ENCODE data around the gene EGR2. TPM values are rescaled to one million over a fixed set of nuclear protein-coding genes. Genes with fewer than 3 reads are reported as not detected.

EGR2 gene
- total RNA-seq, 1 donor from 2014 or later = 1.1 TPM

DNA sequence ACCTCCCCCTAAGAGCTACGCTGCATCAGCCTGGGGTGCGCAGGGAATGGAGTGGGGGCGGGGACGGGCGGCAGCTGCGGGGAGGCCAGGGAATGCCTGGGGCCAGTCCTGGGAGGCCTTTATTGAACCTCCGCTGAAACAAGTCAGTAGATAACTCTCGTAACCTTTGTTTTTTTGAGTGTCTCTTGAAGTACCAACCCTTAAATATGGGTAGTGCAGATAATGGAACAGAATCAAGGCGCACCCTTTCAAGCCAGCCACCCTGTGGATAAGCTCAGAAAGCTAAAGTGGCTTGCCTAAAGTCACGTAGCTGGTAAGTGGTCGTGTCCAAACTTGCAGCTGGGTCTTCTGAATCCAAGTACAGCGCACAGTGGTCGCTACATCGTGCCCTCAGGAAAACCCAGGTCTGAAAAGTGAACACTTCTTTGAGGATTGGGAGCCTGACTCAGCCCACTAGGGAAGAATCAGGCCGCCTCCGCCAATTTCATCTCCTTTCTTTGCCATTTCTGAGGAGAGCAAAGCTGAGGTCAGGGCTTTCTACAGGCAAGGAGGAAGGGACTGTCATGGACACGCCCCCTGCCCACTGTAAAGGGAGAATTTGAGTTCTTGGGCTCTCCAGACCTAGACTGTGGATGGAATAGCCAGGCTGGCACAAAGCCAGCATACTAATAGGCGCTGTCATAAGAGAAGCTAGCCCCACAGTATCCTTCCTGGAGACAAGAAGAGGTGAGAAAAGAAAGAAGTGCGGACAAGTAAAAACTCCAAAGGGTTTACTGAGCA lies 3.2 kb upstream of the EGR2 start:
- TF ChIP-seq, protein P1, sequence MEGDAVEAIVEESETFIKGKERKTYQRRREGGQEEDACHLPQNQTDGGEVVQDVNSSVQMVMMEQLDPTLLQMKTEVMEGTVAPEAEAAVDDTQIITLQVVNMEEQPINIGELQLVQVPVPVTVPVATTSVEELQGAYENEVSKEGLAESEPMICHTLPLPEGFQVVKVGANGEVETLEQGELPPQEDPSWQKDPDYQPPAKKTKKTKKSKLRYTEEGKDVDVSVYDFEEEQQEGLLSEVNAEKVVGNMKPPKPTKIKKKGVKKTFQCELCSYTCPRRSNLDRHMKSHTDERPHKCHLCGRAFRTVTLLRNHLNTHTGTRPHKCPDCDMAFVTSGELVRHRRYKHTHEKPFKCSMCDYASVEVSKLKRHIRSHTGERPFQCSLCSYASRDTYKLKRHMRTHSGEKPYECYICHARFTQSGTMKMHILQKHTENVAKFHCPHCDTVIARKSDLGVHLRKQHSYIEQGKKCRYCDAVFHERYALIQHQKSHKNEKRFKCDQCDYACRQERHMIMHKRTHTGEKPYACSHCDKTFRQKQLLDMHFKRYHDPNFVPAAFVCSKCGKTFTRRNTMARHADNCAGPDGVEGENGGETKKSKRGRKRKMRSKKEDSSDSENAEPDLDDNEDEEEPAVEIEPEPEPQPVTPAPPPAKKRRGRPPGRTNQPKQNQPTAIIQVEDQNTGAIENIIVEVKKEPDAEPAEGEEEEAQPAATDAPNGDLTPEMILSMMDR (IDR thresholded peaks at IDR 0.05; ENCODE audit: unreplicated experiment) = no peak
- no peak overlapping the region for H3K4me3 Mint-ChIP-seq (ENCODE audit: low read depth)
- peaks cover 69% of the 10 kb centered on the region for H3K27me3 Mint-ChIP-seq
- no peaks in the 10 kb centered on the region for H3K9me3 Mint-ChIP-seq (ENCODE audit: low read depth)
- H3K4me1 Mint-ChIP-seq (ENCODE audit: low read depth) = peaks cover 19% of the 10 kb centered on the region
- no peak overlapping the region for H3K27ac Mint-ChIP-seq
- H3K36me3 Mint-ChIP-seq (ENCODE audit: insufficient read depth) = no peaks in the 10 kb centered on the region
- DNase-seq (ENCODE audit: low spot score, unreplicated experiment) = no peak

DNA sequence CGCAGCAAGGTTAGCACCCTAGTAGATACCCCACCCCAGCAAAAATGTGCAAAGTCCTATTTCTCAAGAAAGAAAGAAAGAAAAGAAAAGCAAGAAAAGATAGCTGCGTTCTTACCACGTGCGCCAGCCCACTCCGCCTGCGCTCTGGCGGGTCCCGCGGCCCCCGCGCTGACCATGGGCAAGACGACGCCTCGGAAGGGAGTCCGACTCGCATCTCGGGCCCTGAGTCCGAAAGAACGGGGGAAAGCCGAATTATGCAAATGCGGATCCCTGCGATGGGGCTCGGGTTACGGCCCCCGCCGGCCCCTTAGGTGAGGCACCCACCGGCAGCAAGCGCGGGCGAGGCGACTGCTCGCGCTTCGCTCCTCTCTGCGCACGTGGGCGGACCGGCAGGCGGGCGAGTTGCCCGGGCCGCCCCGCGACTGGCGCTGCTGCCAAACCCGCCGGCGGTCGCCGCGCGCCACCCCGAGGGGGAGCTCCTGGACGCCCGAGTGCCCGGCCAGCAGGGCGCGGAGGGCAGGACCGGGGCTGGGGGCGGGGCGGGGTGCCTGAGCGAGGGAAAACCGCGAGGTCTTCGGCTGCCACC lies 2.4 kb upstream of the EGR2 start:
- Mint-ChIP-seq H3K27ac (no peak overlapping the region), H3K9me3 (ENCODE audit: low read depth) (no peaks in the 10 kb centered on the region), H3K36me3 (ENCODE audit: insufficient read depth) (no peaks in the 10 kb centered on the region), H3K27me3 (peaks cover 74% of the 10 kb centered on the region), H3K4me3 (ENCODE audit: low read depth) (peak overlapping the region; percentile 53), H3K4me1 (ENCODE audit: low read depth) (peaks cover 19% of the 10 kb centered on the region)
- peak; percentile 28 for DNase-seq (ENCODE audit: low spot score, unreplicated experiment)
- TF ChIP-seq, protein P1 (IDR thresholded peaks at IDR 0.05; ENCODE audit: unreplicated experiment) = peak; percentile 40

DNA sequence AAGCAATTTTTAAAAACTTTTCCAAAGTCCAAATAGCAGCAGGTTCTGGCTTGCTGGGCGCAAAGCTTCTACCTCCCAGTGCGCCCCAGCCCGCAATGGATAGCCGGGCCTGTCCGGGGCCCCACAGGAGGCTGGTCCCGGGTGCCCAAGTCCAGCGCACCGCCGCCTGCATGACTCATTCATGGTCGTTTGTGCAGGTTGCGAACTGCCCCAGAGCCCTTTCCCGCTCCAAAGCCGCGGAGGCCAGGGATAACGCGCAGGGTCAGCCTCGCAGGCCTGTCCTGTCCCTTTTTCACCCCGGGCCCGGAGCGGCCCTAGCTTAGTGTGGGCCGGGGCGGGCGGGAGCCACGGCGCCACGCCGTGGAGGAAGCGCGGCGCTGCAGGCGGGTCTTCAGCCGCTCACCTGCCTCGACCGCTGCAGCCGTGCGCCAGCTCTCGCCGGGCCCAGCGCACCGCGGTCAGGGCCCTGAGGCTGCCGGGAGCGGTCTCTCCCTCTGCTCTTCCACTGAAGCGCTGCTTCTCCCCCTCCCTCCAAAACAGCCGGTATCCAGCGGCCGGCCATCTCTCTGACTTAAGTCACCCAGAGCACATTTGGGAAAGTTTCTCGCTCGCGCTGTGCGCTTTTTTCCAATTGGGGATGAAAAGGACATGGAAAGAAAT lies 1.7 kb upstream of the EGR2 start:
- Mint-ChIP-seq H3K27me3 (peaks cover 77% of the 10 kb centered on the region), H3K27ac (no peak overlapping the region), H3K4me3 (ENCODE audit: low read depth) (peak overlapping the region; percentile 90), H3K9me3 (ENCODE audit: low read depth) (no peaks in the 10 kb centered on the region), H3K36me3 (ENCODE audit: insufficient read depth) (no peaks in the 10 kb centered on the region), H3K4me1 (ENCODE audit: low read depth) (peaks cover 19% of the 10 kb centered on the region)
- TF ChIP-seq, protein P1 (IDR thresholded peaks at IDR 0.05; ENCODE audit: unreplicated experiment) = peak; percentile 82
- peak; percentile 75 for DNase-seq (ENCODE audit: low spot score, unreplicated experiment)

DNA sequence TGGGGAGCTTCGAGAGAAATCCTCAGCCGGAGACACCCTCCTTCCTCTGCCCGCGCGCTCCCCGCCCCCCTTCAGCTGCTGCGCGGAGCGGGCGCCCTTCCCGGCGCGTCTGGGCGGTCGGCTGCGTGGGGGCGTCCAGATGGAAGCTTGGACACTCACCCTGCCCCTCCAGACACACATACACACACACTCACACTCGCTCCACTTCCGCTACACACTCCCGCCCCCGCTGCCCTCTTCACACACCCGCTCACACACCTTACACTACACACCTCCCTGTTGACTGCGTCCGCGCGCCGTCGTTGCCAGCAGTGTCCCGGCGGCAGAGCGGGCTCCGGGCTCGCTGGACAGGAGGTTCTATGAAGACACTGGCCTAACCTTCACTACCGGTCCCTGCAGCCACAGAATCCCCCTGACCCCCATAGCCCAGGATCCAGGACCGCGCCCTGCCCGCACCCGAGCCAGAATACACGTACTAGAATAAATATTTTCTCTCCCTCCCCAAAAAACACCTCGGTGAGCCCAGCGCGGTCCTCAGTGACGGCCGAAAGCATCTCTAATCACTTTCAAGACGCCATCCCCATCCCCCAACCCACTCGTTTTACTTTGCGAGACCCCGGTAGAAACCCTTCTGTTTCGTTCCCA lies 1.1 kb upstream of the EGR2 start:
- no peak for DNase-seq (ENCODE audit: low spot score, unreplicated experiment)
- Mint-ChIP-seq H3K27me3 (peaks cover 80% of the 10 kb centered on the region), H3K27ac (peak overlapping the region; percentile 95), H3K4me3 (ENCODE audit: low read depth) (peak overlapping the region; percentile 90), H3K36me3 (ENCODE audit: insufficient read depth) (no peaks in the 10 kb centered on the region), H3K4me1 (ENCODE audit: low read depth) (peaks cover 19% of the 10 kb centered on the region), H3K9me3 (ENCODE audit: low read depth) (no peaks in the 10 kb centered on the region)
- TF ChIP-seq, protein P1 (IDR thresholded peaks at IDR 0.05; ENCODE audit: unreplicated experiment) = no peak

DNA sequence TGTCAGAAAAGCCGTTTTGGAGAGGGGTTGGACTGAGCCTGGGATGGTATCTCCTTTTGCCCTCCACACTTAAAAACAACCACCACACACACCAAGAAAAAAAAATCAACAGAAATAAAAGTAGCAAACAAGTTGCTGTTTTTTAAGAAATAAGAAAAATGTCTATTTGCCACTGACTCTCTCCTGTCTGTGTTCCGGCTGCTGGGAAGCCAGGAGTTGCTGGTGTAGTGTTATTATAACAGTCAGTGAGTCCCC lies 163 bp downstream of the EGR2 start:
- peak overlapping the region; percentile 95 for H3K27ac Mint-ChIP-seq
- H3K36me3 Mint-ChIP-seq (ENCODE audit: insufficient read depth) = no peaks in the 10 kb centered on the region
- no peaks in the 10 kb centered on the region for H3K9me3 Mint-ChIP-seq (ENCODE audit: low read depth)
- H3K4me3 Mint-ChIP-seq (ENCODE audit: low read depth) = peak overlapping the region; percentile 90
- H3K27me3 Mint-ChIP-seq = peaks cover 86% of the 10 kb centered on the region
- H3K4me1 Mint-ChIP-seq (ENCODE audit: low read depth) = peaks cover 19% of the 10 kb centered on the region
- TF ChIP-seq, protein P1 (IDR thresholded peaks at IDR 0.05; ENCODE audit: unreplicated experiment) = no peak
- DNase-seq (ENCODE audit: low spot score, unreplicated experiment) = no peak
